K562 (cell line): ENCODE measurements around the gene MTHFSD. TPM values are rescaled to one million over a fixed set of nuclear protein-coding genes. Genes with fewer than 3 reads are reported as not detected.

Source experiments
- ATAC-seq: fragments of 200-7000 bp; cut with Tn5 transposase; 3 replicates; pipeline ENCODE4 v1.9.1; 2020; ENCODE audit warnings: moderate library complexity
- BruUV-seq: library from RNA; stranded (reverse); fragments of 400-500 nt; replicated peaks from 2 replicates; lab custom pipeline; 2021; lab: Mats Ljungman, UMichigan
- CTCF ChIA-PET: fragments of 300-600 bp; formaldehyde crosslinking; extraction: SDS; loops from one replicate; lab custom pipeline; 2021; ENCODE audit warnings: low intra/inter-chr PET ratio; lab: Yijun Ruan, JAX
- POLR2A ChIA-PET: fragments of 300-600, 350-650 bp; sonication (Branson Sonifier 250); formaldehyde crosslinking; extraction: SDS; loops from one replicate; lab custom pipeline; 2021; ENCODE audit warnings: antibody characterized with exemption, inconsistent platforms; lab: Yijun Ruan, JAX
- DNase-seq, 4 experiments: peaks; one replicate each; pipeline versions ENCODE4 v3.0.0 to v3.0.0-alpha.2; 2011 to 2018; ENCODE audit warnings: low spot score in 3 of 4, mixed read lengths in 3 of 4; ENCODE audit errors: extremely low read depth in 1 of 4
- FAIRE-seq: peaks from 2 replicates; lab custom pipeline; 2011; peaks lifted over from hg19 to GRCh38; lab: Jason Lieb, UNC
- H2AFZ ChIP-seq: 2 replicates; pipeline ENCODE4 v1.6.0; 2011; ENCODE audit warnings: low read depth, low read length, control low read depth, inconsistent platforms
- H3K27ac ChIP-seq: fragments of 200-600 bp; 3 replicates; pipeline ENCODE4 v1.8.0; 2011; ENCODE audit warnings: low read depth, mild to moderate bottlenecking, control low read depth, inconsistent platforms, low read length, moderate library complexity, mixed read lengths; ENCODE audit errors: extremely low read depth
- H3K27me3 ChIP-seq, 2 experiments: fragments of 300-600 bp in 1 of 2; 2 replicates in 1 of 2; 3 replicates in 1 of 2; pipeline versions ENCODE4 v1.6.0 to v1.8.0; 2011; ENCODE audit warnings: inconsistent platforms in 2 of 2, low read length in 2 of 2, mild to moderate bottlenecking in 1 of 2, mixed read lengths in 1 of 2, moderate library complexity in 1 of 2; ENCODE audit not compliant: control insufficient read depth in 2 of 2, insufficient read depth in 2 of 2
- H3K36me3 ChIP-seq: fragments of 300-600 bp; 3 replicates; pipeline ENCODE4 v1.8.0; 2011; ENCODE audit warnings: mild to moderate bottlenecking, low read length, inconsistent platforms; ENCODE audit not compliant: control insufficient read depth, insufficient read depth
- H3K4me1 ChIP-seq, 2 experiments: fragments of 200-600 bp in 1 of 2; replicated peaks in 1 of 2; 2 replicates in 1 of 2; 3 replicates in 1 of 2; pipeline versions ENCODE4 v1.5.1 to v1.8.0; 2011; ENCODE audit warnings: inconsistent platforms in 2 of 2, low read length in 2 of 2, mild to moderate bottlenecking in 1 of 2, mixed read lengths in 1 of 2, moderate library complexity in 1 of 2; ENCODE audit not compliant: control insufficient read depth in 2 of 2, insufficient read depth in 2 of 2
- H3K4me2 ChIP-seq: 2 replicates; pipeline ENCODE4 v1.6.1; 2011; ENCODE audit warnings: low read length, control low read depth, inconsistent platforms, mixed read lengths; ENCODE audit not compliant: insufficient read depth
- H3K4me3 ChIP-seq: fragments of 200-600 bp; sonication (generic), shearing (Covaris generic); 2 replicates; pipeline ENCODE4 v1.5.1; 2016; ENCODE audit warnings: control low read depth, inconsistent platforms
- H3K79me2 ChIP-seq: fragments of 200-600 bp; 3 replicates; pipeline ENCODE4 v1.8.0; 2011; ENCODE audit warnings: low read length, inconsistent platforms; ENCODE audit not compliant: control insufficient read depth, insufficient read depth
- H3K9ac ChIP-seq, 2 experiments: 2 replicates each; pipeline versions ENCODE4 v1.6.0 to v1.6.1; 2011; ENCODE audit warnings: low read depth in 2 of 2, low read length in 2 of 2, control low read depth in 1 of 2, inconsistent platforms in 1 of 2, mild to moderate bottlenecking in 1 of 2, mixed read lengths in 1 of 2; ENCODE audit not compliant: insufficient read depth in 1 of 2
- H3K9me1 ChIP-seq: one replicate; pipeline ENCODE4 v1.6.0; 2011; ENCODE audit warnings: inconsistent platforms, mild to moderate bottlenecking, low read length, moderate library complexity; ENCODE audit not compliant: control insufficient read depth, insufficient read depth
- H3K9me3 ChIP-seq: replicated peaks from 2 replicates; pipeline ENCODE4 v1.5.1; 2011; ENCODE audit warnings: low read depth, low read length, inconsistent platforms; ENCODE audit not compliant: control insufficient read depth, insufficient read depth
- H4K20me1 ChIP-seq: replicated peaks from 2 replicates; pipeline ENCODE4 v1.6.1; 2011; ENCODE audit warnings: low read length, inconsistent platforms, mixed read lengths; ENCODE audit not compliant: control insufficient read depth, insufficient read depth
- ARNT ChIP-seq, 2 experiments: fragments of 450-650 bp; IDR thresholded peaks; 2 replicates each; pipeline ENCODE4 v1.6.1; 2016; ENCODE audit warnings: mild to moderate bottlenecking in 1 of 2
- ATF6 ChIP-seq: sonication (generic); formaldehyde crosslinking; IDR thresholded peaks from 2 replicates; pipeline ENCODE4 v1.4.0; 2020; ENCODE audit warnings: mild to moderate bottlenecking, missing genetic modification reagents
- BACH1 ChIP-seq: fragments of 200-800 bp; sonication (Bioruptor generic); IDR thresholded peaks from 2 replicates; pipeline ENCODE4 v1.6.1; 2016; ENCODE audit warnings: missing genetic modification characterization, missing compliant biosample characterization
- DMBX1 ChIP-seq: fragments of 250-450 bp; sonication (Bioruptor Pico); IDR thresholded peaks from 2 replicates; pipeline ENCODE4 v1.8.0; 2022; ENCODE audit warnings: inconsistent platforms, mild to moderate bottlenecking, moderate library complexity, borderline replicate concordance
- DNMT1 ChIP-seq: fragments of 450-650 bp; IDR thresholded peaks from 2 replicates; pipeline ENCODE4 v1.6.1; 2016; ENCODE audit warnings: antibody characterized with exemption, mild to moderate bottlenecking
- HDGF ChIP-seq: fragments of 450-650 bp; IDR thresholded peaks from 2 replicates; pipeline ENCODE4 v1.6.1; 2016
- JUND ChIP-seq, 2 experiments: IDR thresholded peaks; 2 replicates in 1 of 2; 3 replicates in 1 of 2; pipeline ENCODE4 v1.6.1; 2011; ENCODE audit warnings: borderline replicate concordance in 2 of 2, low read depth in 2 of 2, low read length in 2 of 2, improper control_type of control experiment in 1 of 2, missing biosample characterization in 1 of 2, missing genetic modification characterization in 1 of 2, missing genetic modification reagents in 1 of 2
- NELFE ChIP-seq: IDR thresholded peaks from 2 replicates; pipeline ENCODE4 v1.6.1; 2011; ENCODE audit warnings: mild to moderate bottlenecking; ENCODE audit not compliant: insufficient read depth, insufficient read length
- NFE2L1 ChIP-seq: fragments of 450-650 bp; IDR thresholded peaks from 2 replicates; pipeline ENCODE4 v1.6.1; 2016; ENCODE audit warnings: missing genetic modification characterization, low read depth, mild to moderate bottlenecking, missing compliant biosample characterization, moderate library complexity, borderline replicate concordance
- NUFIP1 ChIP-seq: fragments of 450-650 bp; IDR thresholded peaks from 2 replicates; pipeline ENCODE4 v1.6.1; 2018; ENCODE audit not compliant: partially characterized antibody
- PRPF4 ChIP-seq: fragments of 200-400 bp; formaldehyde crosslinking; IDR thresholded peaks from one replicate; pipeline ENCODE4 v1.6.1; 2017; ENCODE audit warnings: low read length, low read depth, mild to moderate bottlenecking; ENCODE audit not compliant: insufficient read depth, poor library complexity, severe bottlenecking
- RFX1 ChIP-seq: fragments of 450-650 bp; IDR thresholded peaks from 2 replicates; pipeline ENCODE4 v1.6.1; 2016; ENCODE audit warnings: mild to moderate bottlenecking, moderate library complexity
- ZNF24 ChIP-seq: fragments of 450-650 bp; IDR thresholded peaks from 2 replicates; pipeline ENCODE4 v1.6.1; 2016
- ZNF830 ChIP-seq: fragments of 250-450 bp; sonication (Bioruptor Pico); IDR thresholded peaks from 2 replicates; pipeline ENCODE4 v1.5.0; 2021; ENCODE audit warnings: mild to moderate bottlenecking
- WGBS: fragments of 100-300 bp; shearing (Covaris generic); methylation state at CpG from one replicate; pipeline ENCODE4 v1.1.6; 2016; ENCODE audit warnings: low coverage, mixed read lengths; ENCODE audit not compliant: insufficient coverage; ENCODE audit errors: missing lambda C conversion rate; 5-methylcytosine and 5-hydroxymethylcytosine counted together
- in situ Hi-C: fragments of 300-500 bp; cut with MboI; formaldehyde crosslinking; loops from 4 replicates; pipeline ENCODE4 v1.15.0; 2018; ENCODE audit warnings: inconsistent platforms, mixed read lengths
- intact Hi-C: fragments of 100-400 bp; cut with micrococcal nuclease; formaldehyde crosslinking; loops from 2 replicates; pipeline ENCODE4 v1.14.2; 2022
- polyA plus RNA-seq, 8 experiments: library from polyadenylated mRNA; depleted of rRNA in 4 of 8; stranded (reverse) in 5 of 8; unstranded in 3 of 8; fragments of >200 nt; fragmentation: Nextera tagmentation in 2 of 8; fragmentation: Illumina TruSeq in 1 of 8; extraction: Ambion mirVana in 2 of 8; extraction: Trizol in 1 of 8; gene quantifications; 2 replicates each; pipeline versions ENCODE4 v1.2.1 to v1.2.3, GENCODE V29; 2011 to 2014; ENCODE audit warnings: inconsistent platforms in 1 of 8, missing spikeins in 1 of 8
- total RNA-seq, 7 experiments: library from RNA; depleted of rRNA in 6 of 7; stranded (reverse); fragments of >200 nt in 6 of 7; fragmentation: Illumina TruSeq in 2 of 7; extraction: Trizol in 2 of 7; gene quantifications; 2 replicates each; pipeline versions ENCODE4 v1.2.1 to v1.2.3, GENCODE V29; 2011 to 2021; ENCODE audit warnings: low replicate concordance in 1 of 7

MTHFSD gene
- total and polyA plus RNA-seq, 9 of the 15 experiments (the other 6 are each of a cell fraction or from before 2014, with no cell fraction given), result 3.2 to 20.2 (median 12.0) TPM

DNA sequence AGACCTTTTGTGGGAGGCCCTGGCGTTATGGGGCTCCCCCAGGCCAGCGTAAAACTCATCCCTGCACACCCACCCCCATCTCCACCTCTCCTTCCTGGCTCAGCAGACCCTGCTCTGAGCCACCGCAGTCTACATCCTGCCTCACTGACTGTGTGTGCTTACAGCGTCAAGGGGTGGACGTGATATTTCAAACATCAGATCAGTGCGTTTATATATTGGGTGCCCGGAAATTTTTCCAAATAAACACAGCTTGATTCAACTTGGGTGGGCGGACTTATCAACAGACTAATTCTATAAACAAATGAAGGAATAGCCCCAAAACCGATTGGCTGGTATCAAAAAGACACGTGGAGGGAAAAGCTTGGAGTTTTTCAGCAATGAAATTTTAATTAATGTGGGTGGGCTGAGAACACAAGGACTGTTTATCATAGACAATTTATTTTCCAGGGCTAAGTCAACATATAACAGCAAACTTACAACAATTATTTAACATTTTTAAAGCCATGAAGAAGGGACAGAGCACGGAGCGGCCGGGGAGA, 23.1 kb upstream of the MTHFSD start, which contains the start of gene FOXL1 (continued):
- no peak for TF ChIP-seq ATF6 (CRISPR knock-in tag)

DNA sequence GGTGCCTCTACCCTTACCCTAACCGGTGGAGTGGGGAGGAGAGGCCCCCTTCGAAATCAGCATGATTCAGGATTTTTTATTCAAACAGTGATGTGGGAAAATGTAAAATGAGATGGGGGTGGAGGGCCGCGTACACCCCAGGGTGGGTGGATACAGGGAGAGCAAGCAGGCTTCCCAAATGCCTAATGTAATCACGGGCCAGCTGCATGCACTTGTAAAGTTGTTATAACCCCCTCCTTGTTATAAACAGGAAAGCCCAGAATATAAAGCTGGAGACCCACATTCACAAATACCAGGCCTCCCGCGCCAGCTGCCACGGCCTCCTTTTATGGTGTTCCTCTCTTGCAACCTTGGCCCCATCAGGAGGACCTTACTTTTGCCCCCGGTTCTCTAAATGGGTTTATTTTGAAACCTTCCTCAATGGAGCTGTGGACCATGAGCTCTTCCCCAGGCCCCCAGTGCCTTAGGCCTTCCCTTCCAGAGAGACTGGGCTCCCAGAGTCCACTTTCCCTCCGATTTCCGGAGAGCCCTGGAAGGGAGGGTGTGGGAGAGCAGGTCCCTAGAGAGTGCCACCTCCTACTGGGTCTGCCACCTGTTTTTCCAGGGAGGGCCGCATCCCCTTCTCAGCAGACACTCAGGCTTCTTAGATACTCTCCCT, 22.4 kb upstream of the MTHFSD start:
- whole genome bisulfite sequencing, result 22% methylated on average over 12 of the region's 12 CpGs
- peaks cover 34 to 68% of the 10 kb centered on the region in 2 experiments for H3K27me3 ChIP-seq
- intact Hi-C loops (no loop called here), in situ Hi-C loops (no loop called here)
- ChIA-PET CTCF (no interaction called here), POLR2A (no interaction called here)
- no peak overlapping the region for H3K4me3 ChIP-seq
- ATAC-seq (no peak), DNase-seq (no peak), FAIRE-seq (no peak)
- peaks cover 0 to 19% of the 10 kb centered on the region in 2 experiments; a peak in 3 of 5 replicates for H3K4me1 ChIP-seq
- H2AFZ ChIP-seq, result no peak overlapping the region
- TF ChIP-seq NELFE (no peak), NFE2L1 (no peak), ZNF24 (no peak), PRPF4 (no peak), JUND (IDR thresholded peaks at IDR 0.05; ENCODE audit: borderline replicate concordance, low read depth, low read length) (no peak), JUND (tag; IDR thresholded peaks at IDR 0.05; ENCODE audit: borderline replicate concordance, low read depth, low read length) (no peak), ARNT (IDR thresholded peaks at IDR 0.05) (no peak), BACH1 (tag) (no peak), NUFIP1 (no peak), RFX1 (no peak), ZNF830 (CRISPR knock-in tag) (no peak), HDGF (no peak), DNMT1 (no peak), DMBX1 (CRISPR knock-in tag) (no peak)
- no peak overlapping the region for H3K27ac ChIP-seq
- no peaks in the 10 kb centered on the region for H3K9me3 ChIP-seq
- no peaks in the 10 kb centered on the region for H3K9me1 ChIP-seq
- no peaks in the 10 kb centered on the region; the same call in 1 of the 2 replicates for H4K20me1 ChIP-seq
- BruUV-seq, result no TSS peak
- H3K36me3 ChIP-seq, result no peaks in the 10 kb centered on the region
- H3K4me2 ChIP-seq, result no peak overlapping the region
- H3K9ac ChIP-seq, result no peak overlapping the region
- H3K79me2 ChIP-seq, result no peaks in the 10 kb centered on the region
